Mammary epithelial cell (primary cell): ENCODE results near the gene PPM1L.

Experiments
- CTCF ChIP-seq, 2 donors: IDR thresholded peaks in 1 of 2; conservative IDR thresholded peaks in 1 of 2; 2 replicates each; pipeline ENCODE4 v1.5.1; 2011 to 2012; ENCODE audit warnings: inconsistent platforms in 2 of 2, low read length in 2 of 2, mild to moderate bottlenecking in 2 of 2, control low read depth in 1 of 2, low read depth in 1 of 2; ENCODE audit not compliant: insufficient read depth in 1 of 2; ENCODE audit errors: extremely low read depth in 1 of 2
- EZH2 ChIP-seq: IDR thresholded peaks from 2 replicates; pipeline ENCODE4 v1.6.1; 2012; ENCODE audit warnings: low read length, inconsistent platforms, borderline replicate concordance

GRCh38 chr3:160758929-160759577, 3.0 kb downstream of the PPM1L start:
- no peak for TF ChIP-seq CTCF (conservative IDR thresholded peaks at IDR 0.05 in 1 of 2, IDR thresholded peaks at IDR 0.05 in 1 of 2; ENCODE audit: extremely low read depth in 1 of 2, insufficient read depth in 1 of 2, low read depth in 1 of 2, low read length in 2 of 2)
- TF ChIP-seq EZH2 = no peak
